ELF-1 (cell line): ENCODE measurements around the gene PCDHB14.
A peak's percentile ranks its signal among the peaks of the same experiment; 100 is the strongest.
"Not testable (repeated sequence)": the region's sequence is repeated elsewhere in the genome, so short reads cannot be mapped to it uniquely, and the experiment has no call there.

Experiments
- DNase-seq: peaks from one replicate; pipeline ENCODE4 v3.0.0-alpha.2; 2016; ENCODE audit warnings: low read depth, low spot score

Gene PCDHB14

GRCh38 chr5:141223112-141223783, at the start of gene PCDHB14:
Gene PCDHB14 (plus strand): TSS chr5:141223343. CDS start chr5:141223506, 163 bp downstream.
- DNase-seq, result peak; percentile 46

DNA sequence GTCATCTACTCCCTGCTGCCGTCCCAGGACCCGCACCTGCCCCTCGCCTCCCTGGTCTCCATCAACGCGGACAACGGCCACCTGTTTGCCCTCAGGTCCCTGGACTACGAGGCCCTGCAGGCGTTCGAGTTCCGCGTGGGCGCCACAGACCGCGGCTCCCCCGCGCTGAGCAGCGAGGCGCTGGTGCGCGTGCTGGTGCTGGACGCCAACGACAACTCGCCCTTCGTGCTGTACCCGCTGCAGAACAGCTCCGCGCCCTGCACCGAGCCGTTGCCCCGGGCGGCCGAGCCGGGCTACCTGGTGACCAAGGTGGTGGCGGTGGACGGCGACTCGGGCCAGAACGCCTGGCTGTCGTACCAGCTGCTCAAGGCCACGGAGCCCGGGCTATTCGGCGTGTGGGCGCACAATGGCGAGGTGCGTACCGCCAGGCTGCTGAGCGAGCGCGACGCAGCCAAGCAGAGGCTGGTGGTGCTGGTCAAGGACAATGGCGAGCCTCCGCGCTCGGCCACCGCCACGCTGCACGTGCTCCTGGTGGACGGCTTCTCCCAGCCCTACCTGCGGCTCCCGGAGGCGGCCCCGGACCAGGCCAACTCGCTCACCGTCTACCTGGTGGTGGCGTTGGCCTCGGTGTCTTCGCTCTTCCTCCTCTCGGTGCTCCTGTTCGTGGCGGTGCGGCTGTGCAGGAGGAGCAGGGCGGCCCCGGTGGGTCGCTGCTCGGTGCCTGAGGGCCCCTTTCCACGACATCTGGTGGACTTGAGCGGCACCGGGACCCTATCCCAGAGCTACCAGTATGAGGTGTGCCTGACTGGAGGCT, 48.6 kb upstream of the PCDHB14 start:
- not testable (repeated sequence) for DNase-seq

GRCh38 chr5:141175933-141176332, 47.2 kb upstream of the PCDHB14 start:
- DNase-seq, result no peak

DNA sequence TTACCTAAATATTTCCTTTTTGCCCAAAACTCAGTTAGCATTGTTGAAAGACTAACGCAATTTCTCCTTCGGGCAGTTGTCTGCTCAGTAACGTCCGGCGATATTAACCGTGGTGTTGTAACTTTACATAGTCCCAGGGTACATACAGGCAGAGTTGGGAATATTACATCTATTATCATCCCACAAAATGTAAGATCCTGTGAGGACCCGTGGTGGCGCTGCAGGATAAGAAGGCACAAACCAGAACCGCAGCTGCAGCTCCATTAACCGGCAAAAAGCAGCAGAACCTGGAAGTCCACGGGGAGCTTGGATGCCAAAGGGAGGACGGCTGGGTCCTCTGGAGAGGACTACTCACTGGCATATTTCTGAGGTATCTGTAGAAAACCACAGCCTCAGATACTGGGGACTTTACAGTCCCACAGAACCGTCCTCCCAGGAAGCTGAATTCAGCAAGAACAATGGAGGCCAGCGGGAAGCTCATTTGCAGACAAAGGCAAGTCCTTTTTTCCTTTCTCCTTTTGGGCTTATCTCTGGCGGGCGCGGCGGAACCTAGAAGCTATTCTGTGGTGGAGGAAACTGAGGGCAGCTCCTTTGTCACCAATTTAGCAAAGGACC, 45.5 kb upstream of the PCDHB14 start, which contains the start of gene PCDHB8:
PCDHB8 (plus strand) TSS at position 214 of the 615 bp plus-strand sequence; CDS start at position 459, 245 bp downstream.
- not testable (repeated sequence) for DNase-seq

DNA sequence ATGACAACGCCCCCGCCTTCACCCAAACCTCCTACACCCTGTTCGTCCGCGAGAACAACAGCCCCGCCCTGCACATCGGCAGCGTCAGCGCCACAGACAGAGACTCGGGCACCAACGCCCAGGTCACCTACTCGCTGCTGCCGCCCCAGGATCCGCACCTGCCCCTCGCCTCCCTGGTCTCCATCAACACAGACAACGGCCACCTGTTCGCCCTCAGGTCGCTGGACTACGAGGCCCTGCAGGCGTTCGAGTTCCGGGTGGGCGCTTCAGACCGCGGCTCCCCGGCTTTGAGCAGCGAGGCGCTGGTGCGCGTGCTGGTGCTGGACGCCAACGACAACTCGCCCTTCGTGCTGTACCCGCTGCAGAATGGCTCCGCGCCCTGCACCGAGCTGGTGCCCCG, 43.8 kb upstream of the PCDHB14 start:
- DNase-seq, result not testable (repeated sequence)

- not testable (repeated sequence) for DNase-seq
Observed at GRCh38 chr5:141179876-141180275, 43.3 kb upstream of the PCDHB14 start.

DNA sequence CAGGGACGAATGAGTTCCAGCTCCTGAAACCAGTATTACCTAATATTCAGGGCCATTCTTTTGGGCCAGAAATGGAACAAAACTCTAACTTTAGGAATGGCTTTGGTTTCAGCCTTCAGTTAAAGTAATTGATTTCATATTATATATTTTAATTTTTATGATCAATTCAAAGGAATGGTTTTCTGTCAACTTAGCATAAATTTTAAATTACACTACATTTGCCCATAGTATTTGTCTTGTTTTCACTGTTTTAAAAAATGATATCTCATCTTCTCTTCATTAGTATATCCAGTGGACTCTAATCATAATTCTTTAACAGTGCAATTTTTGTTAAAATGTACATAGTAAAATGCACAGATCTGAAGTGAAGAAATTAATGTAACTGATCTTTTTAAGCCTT, 42.8 kb upstream of the PCDHB14 start:
- DNase-seq, result no peak

DNA sequence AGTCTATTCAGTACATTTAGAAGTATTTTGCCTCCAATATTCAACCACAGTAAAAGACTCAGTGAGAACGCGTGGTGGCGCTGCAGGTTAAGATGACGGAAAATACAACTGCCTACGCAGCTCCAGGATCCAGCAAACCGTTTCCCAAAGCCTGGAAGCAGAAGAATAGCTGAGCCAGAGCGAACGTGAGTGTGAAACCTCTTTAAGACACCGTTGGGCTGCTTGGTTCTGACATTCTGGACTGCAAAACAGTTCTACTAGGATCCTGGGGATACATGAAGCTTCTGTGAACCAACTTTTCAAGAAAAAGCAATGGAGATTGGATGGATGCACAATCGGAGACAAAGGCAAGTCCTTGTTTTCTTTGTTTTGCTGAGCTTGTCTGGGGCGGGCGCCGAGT, 40.9 kb upstream of the PCDHB14 start, which contains the start of gene PCDHB16:
PCDHB16 (plus strand) TSS at position 140 of the 400 bp plus-strand sequence; CDS start at position 313, 173 bp downstream.
- DNase-seq, result peak; percentile 53

DNA sequence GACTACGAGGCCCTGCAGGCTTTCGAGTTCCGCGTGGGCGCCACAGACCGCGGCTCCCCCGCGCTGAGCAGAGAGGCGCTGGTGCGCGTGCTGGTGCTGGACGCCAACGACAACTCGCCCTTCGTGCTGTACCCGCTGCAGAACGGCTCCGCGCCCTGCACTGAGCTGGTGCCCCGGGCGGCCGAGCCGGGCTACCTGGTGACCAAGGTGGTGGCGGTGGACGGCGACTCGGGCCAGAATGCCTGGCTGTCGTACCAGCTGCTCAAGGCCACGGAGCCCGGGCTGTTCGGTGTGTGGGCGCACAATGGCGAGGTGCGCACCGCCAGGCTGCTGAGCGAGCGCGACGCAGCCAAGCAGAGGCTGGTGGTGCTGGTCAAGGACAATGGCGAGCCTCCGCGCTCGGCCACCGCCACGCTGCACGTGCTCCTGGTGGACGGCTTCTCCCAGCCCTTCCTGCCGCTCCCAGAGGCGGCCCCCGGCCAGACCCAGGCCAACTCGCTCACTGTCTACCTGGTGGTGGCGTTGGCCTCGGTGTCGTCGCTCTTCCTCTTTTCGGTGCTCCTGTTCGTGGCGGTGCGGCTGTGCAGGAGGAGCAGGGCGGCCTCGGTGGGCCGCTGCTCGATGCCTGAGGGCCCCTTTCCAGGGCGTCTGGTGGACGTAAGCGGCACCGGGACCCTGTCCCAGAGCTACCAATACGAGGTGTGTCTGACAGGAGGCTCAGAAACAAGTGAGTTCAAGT, 38.9 kb upstream of the PCDHB14 start:
- DNase-seq, result not testable (repeated sequence)

DNA sequence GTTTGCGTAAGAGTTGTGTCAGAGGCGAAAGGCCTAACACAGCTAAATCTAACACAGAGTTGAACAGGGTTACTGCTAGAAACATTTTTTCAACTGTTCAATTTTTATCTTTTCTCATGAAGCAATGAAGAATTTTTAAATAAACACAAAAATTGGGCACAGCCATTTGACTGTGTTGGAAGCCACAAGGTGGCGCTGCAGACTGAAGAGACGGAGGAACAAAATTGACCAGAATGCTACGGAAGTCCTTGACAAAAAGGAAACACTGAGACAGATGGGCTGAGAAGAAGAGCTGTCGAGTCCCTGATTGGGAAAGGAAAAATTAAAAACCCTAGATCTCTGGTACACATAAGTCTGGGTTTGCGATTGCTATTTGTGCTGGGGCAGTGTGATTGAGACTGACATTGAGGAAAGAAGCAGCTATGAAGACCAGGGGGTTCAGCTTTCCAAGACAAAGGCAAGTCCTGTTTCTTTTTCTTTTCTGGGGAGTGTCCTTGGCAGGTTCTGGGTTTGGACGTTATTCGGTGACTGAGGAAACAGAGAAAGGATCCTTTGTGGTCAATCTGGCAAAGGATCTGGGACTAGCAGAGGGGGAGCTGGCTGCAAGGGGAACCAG, 36.1 kb upstream of the PCDHB14 start, which contains the start of gene PCDHB9:
PCDHB9 (plus strand) TSS at position 265 of the 616 bp plus-strand sequence; CDS start at position 423, 158 bp downstream.
- peak; percentile 29 for DNase-seq

DNA sequence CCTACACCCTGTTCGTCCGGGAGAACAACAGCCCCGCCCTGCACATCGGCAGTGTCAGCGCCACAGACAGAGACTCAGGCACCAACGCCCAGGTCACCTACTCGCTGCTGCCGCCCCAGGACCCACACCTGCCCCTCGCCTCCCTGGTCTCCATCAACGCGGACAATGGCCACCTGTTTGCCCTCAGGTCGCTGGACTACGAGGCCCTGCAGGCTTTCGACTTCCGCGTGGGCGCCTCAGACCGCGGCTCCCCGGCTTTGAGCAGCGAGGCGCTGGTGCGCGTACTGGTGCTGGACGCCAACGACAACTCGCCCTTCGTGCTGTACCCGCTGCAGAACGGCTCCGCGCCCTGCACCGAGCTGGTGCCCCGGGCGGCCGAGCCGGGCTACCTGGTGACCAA, 34.5 kb upstream of the PCDHB14 start:
- not testable (repeated sequence) for DNase-seq

- DNase-seq, result not testable (repeated sequence)
Observed at GRCh38 chr5:141189131-141189530, 34.0 kb upstream of the PCDHB14 start.

GRCh38 chr5:141192110-141192725, 30.9 kb upstream of the PCDHB14 start, which contains the start of gene PCDHB10:
Gene PCDHB10 (plus strand): TSS chr5:141192353. CDS start chr5:141192553, 200 bp downstream.
- peak; percentile 72 for DNase-seq

GRCh38 chr5:141194332-141194731, 28.8 kb upstream of the PCDHB14 start:
- not testable (repeated sequence) for DNase-seq

GRCh38 chr5:141196363-141196762, 26.8 kb upstream of the PCDHB14 start:
- DNase-seq, result no peak

DNA sequence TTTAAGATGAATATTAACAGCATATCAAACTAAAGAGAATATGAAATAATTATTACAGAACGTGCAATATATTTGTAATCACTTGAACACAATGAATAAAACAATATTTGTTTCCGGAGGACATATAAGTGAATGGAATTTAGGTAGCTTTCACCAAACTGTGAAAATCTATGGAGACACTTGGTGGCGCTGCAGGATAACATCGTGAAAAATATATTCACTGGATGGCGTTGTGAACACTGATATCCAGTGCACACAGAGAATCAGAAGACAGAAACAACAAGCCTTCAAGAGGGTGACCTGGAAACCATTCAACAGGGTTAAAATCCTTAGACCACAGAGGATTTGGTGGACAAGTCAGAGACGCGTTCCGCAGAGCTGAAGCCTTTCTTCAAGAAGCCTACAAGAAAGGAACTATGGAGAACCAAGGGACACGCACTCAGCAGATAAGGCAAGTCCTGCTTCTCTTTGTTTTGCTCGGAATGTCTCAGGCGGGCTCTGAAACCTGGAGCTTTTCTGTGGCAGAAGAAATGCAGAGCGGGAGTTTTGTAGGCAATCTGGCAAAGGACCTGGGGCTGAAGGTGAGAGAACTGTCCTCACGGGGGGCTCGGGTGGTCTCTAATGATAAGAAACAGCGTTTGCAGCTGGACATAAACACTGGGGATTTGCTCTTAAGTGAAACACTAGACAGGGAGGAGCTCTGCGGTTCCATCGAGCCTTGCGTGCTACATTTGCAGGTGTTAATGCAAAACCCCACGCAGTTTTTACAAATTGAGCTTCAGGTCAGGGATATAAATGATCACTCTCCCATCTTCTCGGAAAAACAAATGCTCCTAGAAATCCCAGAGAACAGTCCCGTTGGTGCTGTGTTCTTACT, 23.5 kb upstream of the PCDHB14 start, which contains the start of gene PCDHB11:
PCDHB11 (plus strand) TSS at position 269 of the 877 bp plus-strand sequence; CDS start at position 417, 148 bp downstream.
- no peak for DNase-seq

DNA sequence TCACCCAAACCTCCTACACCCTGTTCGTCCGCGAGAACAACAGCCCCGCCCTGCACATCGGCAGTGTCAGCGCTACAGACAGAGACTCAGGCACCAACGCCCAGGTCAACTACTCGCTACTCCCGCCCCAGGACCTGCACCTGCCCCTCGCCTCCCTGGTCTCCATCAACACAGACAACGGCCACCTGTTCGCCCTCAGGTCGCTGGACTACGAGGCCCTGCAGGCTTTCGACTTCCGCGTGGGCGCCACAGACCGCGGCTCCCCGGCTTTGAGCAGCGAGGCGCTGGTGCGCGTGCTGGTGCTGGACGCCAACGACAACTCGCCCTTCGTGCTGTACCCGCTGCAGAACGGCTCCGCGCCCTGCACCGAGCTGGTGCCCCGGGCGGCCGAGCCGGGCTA, 22.0 kb upstream of the PCDHB14 start:
- DNase-seq, result not testable (repeated sequence)

GRCh38 chr5:141201646-141202045, 21.5 kb upstream of the PCDHB14 start:
- DNase-seq, result not testable (repeated sequence)

GRCh38 chr5:141208478-141208877, 14.7 kb upstream of the PCDHB14 start, which contains the start of gene PCDHB12:
Gene PCDHB12 (plus strand): TSS chr5:141208719. CDS start chr5:141208908, 189 bp downstream.
- no peak for DNase-seq
